Adrenal gland (tissue), 12 donors: ENCODE data around the gene RPAP2. TPM values are rescaled to one million over a fixed set of nuclear protein-coding genes. Genes with fewer than 3 reads are reported as not detected.

Source experiments
- DNase-seq, 7 donors: peaks; one replicate each; pipeline ENCODE4 v3.0.0-alpha.2; 2019 to 2020
- H3K27ac ChIP-seq, 5 donors: fragments of 200-600 bp; sonication (generic) in 4 of 5; 1 replicate in 3 of 5; 2 replicates in 2 of 5; pipeline versions ENCODE4 v1.5.1 to v1.8.0; 2016 to 2020; ENCODE audit warnings: mild to moderate bottlenecking in 1 of 5
- H3K27me3 ChIP-seq: fragments of 200-600 bp; 2 replicates; pipeline ENCODE4 v1.8.0; 2021
- H3K36me3 ChIP-seq, 2 donors: fragments of 200-600 bp; replicated peaks in 1 of 2; 1 replicate in 1 of 2; 2 replicates in 1 of 2; pipeline versions ENCODE4 v1.5.1 to v1.8.0; 2018 to 2022
- H3K4me1 ChIP-seq, 2 donors: fragments of 200-600 bp; replicated peaks in 1 of 2; 1 replicate in 1 of 2; 2 replicates in 1 of 2; pipeline versions ENCODE4 v1.5.1 to v1.8.0; 2018 to 2021
- H3K4me3 ChIP-seq, 4 donors: fragments of 200-600 bp; sonication (generic) in 3 of 4; one replicate each; pipeline ENCODE4 v1.5.1; 2016 to 2018
- H3K9me3 ChIP-seq, 3 donors: fragments of 200-600 bp; sonication (generic) in 1 of 3; replicated peaks in 1 of 3; 1 replicate in 2 of 3; 2 replicates in 1 of 3; pipeline versions ENCODE4 v1.5.1 to v1.8.0; 2016 to 2021
- POLR2A ChIP-seq, 2 donors: fragments of 450-650 bp; IDR thresholded peaks; one replicate each; pipeline ENCODE4 v1.6.1; 2017; ENCODE audit warnings: antibody characterized with exemption in 2 of 2, mild to moderate bottlenecking in 2 of 2, moderate library complexity in 1 of 2
- WGBS, 4 donors: extraction: QIAGEN DNeasy Blood & Tissue Kit in 2 of 4; methylation state at CpG; one replicate each; pipeline versions ENCODE4 v1.1.5 to v1.1.7; 2013 to 2017; 5-methylcytosine and 5-hydroxymethylcytosine counted together
- intact Hi-C, 2 donors: fragments of 100-400 bp; cut with DNase I; formaldehyde crosslinking; loops; one replicate each; pipeline versions ENCODE4 v1.14.1 to v1.15.0; 2022 to 2023
- polyA plus RNA-seq, 3 donors: library from polyadenylated mRNA; stranded (reverse); fragments of 200-250 nt in 2 of 3; fragments of 350-450 nt in 1 of 3; fragmentation: Illumina TruSeq in 1 of 3; extraction: RNeasy Lipid Tissue Mini Kit (QIAGEN cat#74804) in 1 of 3; gene quantifications; one replicate each; pipeline ENCODE4 v1.2.3, GENCODE V29; 2013 to 2014
- small RNA-seq, 2 donors: library from RNA; depleted of rRNA; stranded (forward); fragments of <200 nt; gene quantifications; one replicate each; pipeline ENCODE3, GENCODE V24; 2016
- total RNA-seq, 9 donors: library from RNA; depleted of rRNA in 4 of 9; stranded (reverse); fragments of >200 nt in 4 of 9; fragments of 120-200 nt in 1 of 9; fragmentation: NEBNext Ultra II Directional in 1 of 9; extraction: Animal tissue kit (Norgen Biotek cat#: 25700) in 1 of 9; gene quantifications; one replicate each; pipeline versions ENCODE4 v1.1.0 to v1.2.4, GENCODE V29; 2013 to 2023
- TF ChIP-seq, protein P1 (sequence below), 6 experiments: fragments of 450-650 bp in 4 of 6; fragments of 200-600 bp in 2 of 6; sonication (generic) in 1 of 6; IDR thresholded peaks; 1 replicate in 5 of 6; 2 replicates in 1 of 6; pipeline versions ENCODE4 v1.5.1 to v1.8.0; 2016 to 2021; ENCODE audit warnings: antibody characterized with exemption in 6 of 6, mild to moderate bottlenecking in 2 of 6, moderate library complexity in 1 of 6
- donor health status: healthy with polysubstance abuse.
- donor health status: Bipolar disorder and iron deficiency.
- donor health status: DM: yes; HTN: yes; CAD: no.
- donor health status: DM: no; HTN: no; CAD: no.
- donor health status: DM: no; HTN: no; CAD: no.
- donor health status: DM: yes; HTN: yes; CAD: no.

The RPAP2 gene
- total and polyA plus RNA-seq, 12 donors = 2.3 to 29.0 (median 16.3) TPM

- TF ChIP-seq POLR2A (IDR thresholded peaks at IDR 0.05) = no peak
- TF ChIP-seq, protein P1, sequence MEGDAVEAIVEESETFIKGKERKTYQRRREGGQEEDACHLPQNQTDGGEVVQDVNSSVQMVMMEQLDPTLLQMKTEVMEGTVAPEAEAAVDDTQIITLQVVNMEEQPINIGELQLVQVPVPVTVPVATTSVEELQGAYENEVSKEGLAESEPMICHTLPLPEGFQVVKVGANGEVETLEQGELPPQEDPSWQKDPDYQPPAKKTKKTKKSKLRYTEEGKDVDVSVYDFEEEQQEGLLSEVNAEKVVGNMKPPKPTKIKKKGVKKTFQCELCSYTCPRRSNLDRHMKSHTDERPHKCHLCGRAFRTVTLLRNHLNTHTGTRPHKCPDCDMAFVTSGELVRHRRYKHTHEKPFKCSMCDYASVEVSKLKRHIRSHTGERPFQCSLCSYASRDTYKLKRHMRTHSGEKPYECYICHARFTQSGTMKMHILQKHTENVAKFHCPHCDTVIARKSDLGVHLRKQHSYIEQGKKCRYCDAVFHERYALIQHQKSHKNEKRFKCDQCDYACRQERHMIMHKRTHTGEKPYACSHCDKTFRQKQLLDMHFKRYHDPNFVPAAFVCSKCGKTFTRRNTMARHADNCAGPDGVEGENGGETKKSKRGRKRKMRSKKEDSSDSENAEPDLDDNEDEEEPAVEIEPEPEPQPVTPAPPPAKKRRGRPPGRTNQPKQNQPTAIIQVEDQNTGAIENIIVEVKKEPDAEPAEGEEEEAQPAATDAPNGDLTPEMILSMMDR (IDR thresholded peaks at IDR 0.05) = no peak
- Histone ChIP-seq H3K4me3 (no peak overlapping the region), H3K4me1 (no peaks in the 10 kb centered on the region), H3K36me3 (no peaks in the 10 kb centered on the region), H3K27me3 (no peaks in the 10 kb centered on the region), H3K27ac (no peak overlapping the region), H3K9me3 (no peaks in the 10 kb centered on the region)
- intact Hi-C loops = no loop called here
- no peak for DNase-seq
- 81 to 89% (median 84%) methylated on average over 2 of the region's 2 CpGs for WGBS, 4 donors
Measured at GRCh38 chr1:92445865-92446264, 147.0 kb downstream of the RPAP2 start.

DNA sequence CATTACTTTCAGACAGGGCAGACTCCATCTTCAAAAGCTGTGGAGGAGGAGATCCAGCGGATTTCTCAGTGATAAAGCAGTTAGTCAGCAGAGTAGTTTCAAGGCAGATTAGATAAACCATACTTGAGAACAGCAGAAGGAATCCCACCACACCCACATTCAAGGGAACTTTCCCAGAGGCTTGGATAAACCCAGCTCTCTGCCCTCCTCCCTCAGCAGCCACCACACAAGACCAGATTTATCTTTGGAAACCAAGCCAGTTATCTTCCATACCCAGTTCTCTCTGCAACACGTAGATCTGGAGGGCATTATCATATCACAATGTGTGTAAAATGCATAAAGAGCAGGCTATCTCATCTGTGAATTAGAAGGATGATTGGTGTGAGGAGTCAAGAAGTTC lies 147.7 kb downstream of the RPAP2 start:
- Histone ChIP-seq H3K27ac (no peak overlapping the region), H3K36me3 (no peaks in the 10 kb centered on the region), H3K4me1 (no peaks in the 10 kb centered on the region), H3K4me3 (no peak overlapping the region), H3K27me3 (no peaks in the 10 kb centered on the region), H3K9me3 (no peaks in the 10 kb centered on the region)
- no peak for TF ChIP-seq POLR2A (IDR thresholded peaks at IDR 0.05)
- TF ChIP-seq, protein P1 (IDR thresholded peaks at IDR 0.05) = no peak
- intact Hi-C loops = no loop called here
- 46 to 67% (median 52%) methylated on average over 2 of the region's 2 CpGs for WGBS, 4 donors
- no peak for DNase-seq

- no peak for TF ChIP-seq POLR2A (IDR thresholded peaks at IDR 0.05)
- TF ChIP-seq, protein P1 (IDR thresholded peaks at IDR 0.05) = no peak
- DNase-seq = no peak
- 61 to 72% (median 67%) methylated on average over 3 of the region's 3 CpGs for WGBS, 4 donors
- H3K27ac ChIP-seq = no peak overlapping the region
- H3K4me1 ChIP-seq = no peaks in the 10 kb centered on the region
- no peaks in the 10 kb centered on the region for H3K9me3 ChIP-seq
- H3K27me3 ChIP-seq = no peaks in the 10 kb centered on the region
- no peaks in the 10 kb centered on the region for H3K36me3 ChIP-seq
- H3K4me3 ChIP-seq = no peak overlapping the region
- intact Hi-C loops = no loop called here
Measured at GRCh38 chr1:92447033-92447681, 148.3 kb downstream of the RPAP2 start.

- intact Hi-C loops = no loop called here
- no peak overlapping the region for H3K4me3 ChIP-seq
Measured at GRCh38 chr1:92447976-92448375, 149.1 kb downstream of the RPAP2 start.

More at GRCh38 chr1:92447976-92448375, 149.1 kb downstream of the RPAP2 start:
- TF ChIP-seq, protein P1 (IDR thresholded peaks at IDR 0.05) = no peak
- no peak for TF ChIP-seq POLR2A (IDR thresholded peaks at IDR 0.05)
- 82 to 96% (median 92%) methylated on average over 2 of the region's 2 CpGs for WGBS, 4 donors
- Histone ChIP-seq H3K4me1 (no peaks in the 10 kb centered on the region), H3K36me3 (no peaks in the 10 kb centered on the region), H3K9me3 (no peaks in the 10 kb centered on the region), H3K27me3 (no peaks in the 10 kb centered on the region), H3K27ac (no peak overlapping the region)
- no peak for DNase-seq

Small RNAs within 50 kb of the gene (small RNA-seq; reads per million reads assigned to genes)
- gene RN7SL824P = 0 reads per million in 2 donors

Other genes starting within 250 kb of the RPAP2 start
- gene SETSIP, start 223.6 kb upstream of the RPAP2 start, total RNA-seq = not detected
- not detected for gene SETSIP, start 223.6 kb upstream of the RPAP2 start, polyA plus RNA-seq
- 10 to 100 TPM in 3 of 9 donors, 1 to 10 TPM in 6; 4.6 to 14.1 (median 9.7) TPM for gene BTBD8, start 218.7 kb upstream of the RPAP2 start, total RNA-seq
- gene BTBD8, start 218.7 kb upstream of the RPAP2 start, polyA plus RNA-seq = 1 to 10 TPM; 3.5 to 9.5 (median 5.6) TPM
- not detected for gene C1orf146, start 81.1 kb upstream of the RPAP2 start, total RNA-seq
- gene C1orf146, start 81.1 kb upstream of the RPAP2 start, polyA plus RNA-seq = not detected
- gene GLMN, start 72 bp upstream of the RPAP2 start, total RNA-seq = 10 to 100 TPM in 1 of 9 donors, 1 to 10 TPM in 8; 1.1 to 15.1 (median 5.9) TPM
- gene GLMN, start 72 bp upstream of the RPAP2 start, polyA plus RNA-seq = 10 to 100 TPM in 2 of 3 donors, 1 to 10 TPM in 1; 7.6 to 73.1 (median 24.8) TPM
- gene GFI1, start 187.9 kb downstream of the RPAP2 start, total RNA-seq = under 1 TPM in 8 of 9 donors, not detected in 1; 0.11 to 0.93 (median 0.34) TPM
- under 1 TPM; 0.29 to 0.40 (median 0.32) TPM for gene GFI1, start 187.9 kb downstream of the RPAP2 start, polyA plus RNA-seq